Measurements from ENCODE around the gene EFCC1. TPM values are rescaled to one million over a fixed set of nuclear protein-coding genes. Genes with fewer than 3 reads are reported as not detected.
A peak's percentile ranks its signal among the peaks of the same experiment; 100 is the strongest.

The EFCC1 gene
- total and polyA plus RNA-seq, 2 of the 13 experiments (the other 11 are each of a cell fraction or from before 2014, with no cell fraction given), result not detected

DNA sequence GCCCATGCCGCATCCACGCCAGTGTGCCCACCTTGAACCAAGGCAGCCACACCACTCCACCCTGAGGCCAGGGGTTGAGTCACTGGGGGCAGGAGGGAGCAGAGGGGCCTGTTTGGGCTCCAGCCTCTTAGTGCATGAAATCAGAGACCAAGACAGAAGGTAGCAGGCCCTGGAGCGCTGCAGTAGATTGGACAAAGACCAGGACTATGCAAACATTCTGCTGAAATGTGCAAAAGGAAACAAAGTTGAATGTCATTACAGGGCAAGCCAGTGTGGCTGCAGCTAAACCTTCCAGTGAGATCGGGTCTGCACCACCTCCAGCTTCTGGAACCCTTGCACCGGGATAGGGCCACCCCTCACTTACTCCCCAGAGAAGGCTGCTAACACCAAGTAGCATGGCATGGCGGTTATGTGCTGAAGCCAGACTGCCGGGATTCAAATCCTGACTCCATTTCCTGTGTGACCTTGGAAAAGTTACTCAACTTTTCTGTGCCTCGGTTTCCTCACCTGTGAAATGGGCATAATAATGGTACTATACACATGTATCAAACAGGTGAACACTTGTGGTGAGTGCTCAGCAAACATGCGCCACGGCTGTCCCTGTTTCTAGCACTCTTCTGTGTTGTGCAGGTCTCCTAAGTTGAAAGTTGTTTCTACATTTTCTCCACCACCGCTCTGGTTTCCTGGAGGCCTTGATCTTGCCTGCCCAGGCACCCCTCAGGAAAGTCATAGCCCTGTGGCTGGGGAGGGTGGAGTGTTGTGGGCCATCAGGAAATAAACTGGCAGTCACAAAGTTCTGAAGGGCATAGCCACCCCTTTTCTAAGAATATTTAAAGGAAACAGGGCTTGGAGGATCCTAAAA is 34.5 kb downstream of the EFCC1 start (continued):
- TF ChIP-seq SIN3A (IDR thresholded peaks at IDR 0.05; ENCODE audit: borderline replicate concordance, low read depth, low read length) (no peak), ZNF598 (CRISPR knock-in tag; IDR thresholded peaks at IDR 0.05; ENCODE audit: borderline replicate concordance) (0 out of 2 replicates have a peak, but pooled peaks have one; percentile 33), ZNF7 (CRISPR knock-in tag; IDR thresholded peaks at IDR 0.05) (peak; percentile 50; the same call in 1 of the 2 replicates), KDM1A (CRISPR knock-in tag; IDR thresholded peaks at IDR 0.05) (0 out of 2 replicates have a peak, but pooled peaks have one; percentile 51), RCOR2 (CRISPR knock-in tag; IDR thresholded peaks at IDR 0.05) (peak; percentile 61; the same call in 1 of the 2 replicates), ZNF768 (CRISPR knock-in tag; IDR thresholded peaks at IDR 0.05) (peak; percentile 77), ZNF652 (CRISPR knock-in tag; IDR thresholded peaks at IDR 0.05; ENCODE audit: borderline replicate concordance, low read depth) (no peak), NPAS2 (CRISPR knock-in tag; IDR thresholded peaks at IDR 0.05; ENCODE audit: borderline replicate concordance) (no peak), SNAPC4 (CRISPR knock-in tag; IDR thresholded peaks at IDR 0.05) (no peak), HNRNPK (IDR thresholded peaks at IDR 0.05; ENCODE audit: low read depth, low read length, poor library complexity, severe bottlenecking) (no peak), RAD21 (CRISPR knock-in tag; IDR thresholded peaks at IDR 0.05) (no peak), ZIK1 (CRISPR knock-in tag; IDR thresholded peaks at IDR 0.05; ENCODE audit: borderline replicate concordance, low read depth) (no peak), ZNF790 (CRISPR knock-in tag; IDR thresholded peaks at IDR 0.05; ENCODE audit: borderline replicate concordance) (no peak), SETDB1 (CRISPR knock-in tag; IDR thresholded peaks at IDR 0.05; ENCODE audit: borderline replicate concordance) (no peak), DNMT3B (CRISPR knock-in tag; conservative IDR thresholded peaks at IDR 0.05) (no peak), TEAD3 (CRISPR knock-in tag; optimal IDR thresholded peaks at IDR 0.05; ENCODE audit: borderline replicate concordance) (peak; percentile 46), SAFB2 (CRISPR knock-in tag; IDR thresholded peaks at IDR 0.05; ENCODE audit: borderline replicate concordance, low read depth) (no peak), CHD2 (IDR thresholded peaks at IDR 0.05; ENCODE audit: low read depth, low read length) (no peak), ZFX (CRISPR knock-in tag; IDR thresholded peaks at IDR 0.05; ENCODE audit: low read depth) (peak; percentile 56)
- TF ChIP-seq, protein P1, sequence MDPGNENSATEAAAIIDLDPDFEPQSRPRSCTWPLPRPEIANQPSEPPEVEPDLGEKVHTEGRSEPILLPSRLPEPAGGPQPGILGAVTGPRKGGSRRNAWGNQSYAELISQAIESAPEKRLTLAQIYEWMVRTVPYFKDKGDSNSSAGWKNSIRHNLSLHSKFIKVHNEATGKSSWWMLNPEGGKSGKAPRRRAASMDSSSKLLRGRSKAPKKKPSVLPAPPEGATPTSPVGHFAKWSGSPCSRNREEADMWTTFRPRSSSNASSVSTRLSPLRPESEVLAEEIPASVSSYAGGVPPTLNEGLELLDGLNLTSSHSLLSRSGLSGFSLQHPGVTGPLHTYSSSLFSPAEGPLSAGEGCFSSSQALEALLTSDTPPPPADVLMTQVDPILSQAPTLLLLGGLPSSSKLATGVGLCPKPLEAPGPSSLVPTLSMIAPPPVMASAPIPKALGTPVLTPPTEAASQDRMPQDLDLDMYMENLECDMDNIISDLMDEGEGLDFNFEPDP (CRISPR knock-in tag; conservative IDR thresholded peaks at IDR 0.05), result no peak
- TF ChIP-seq, protein P2, sequence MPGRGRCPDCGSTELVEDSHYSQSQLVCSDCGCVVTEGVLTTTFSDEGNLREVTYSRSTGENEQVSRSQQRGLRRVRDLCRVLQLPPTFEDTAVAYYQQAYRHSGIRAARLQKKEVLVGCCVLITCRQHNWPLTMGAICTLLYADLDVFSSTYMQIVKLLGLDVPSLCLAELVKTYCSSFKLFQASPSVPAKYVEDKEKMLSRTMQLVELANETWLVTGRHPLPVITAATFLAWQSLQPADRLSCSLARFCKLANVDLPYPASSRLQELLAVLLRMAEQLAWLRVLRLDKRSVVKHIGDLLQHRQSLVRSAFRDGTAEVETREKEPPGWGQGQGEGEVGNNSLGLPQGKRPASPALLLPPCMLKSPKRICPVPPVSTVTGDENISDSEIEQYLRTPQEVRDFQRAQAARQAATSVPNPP (CRISPR knock-in tag; IDR thresholded peaks at IDR 0.05), result no peak

All from HepG2 (cell line).